IgD-negative memory B cell (primary cell): ENCODE measurements around the gene OR6C6. TPM values are rescaled to one million over a fixed set of nuclear protein-coding genes. Genes with fewer than 3 reads are reported as not detected.
"Not testable (repeated sequence)": the region's sequence is repeated elsewhere in the genome, so short reads cannot be mapped to it uniquely, and the experiment has no call there.

Experiments
- H3K27ac Mint-ChIP-seq, 3 donors: one replicate each; pipeline ENCODE4 v1.8.0; 2020 to 2022; ENCODE audit warnings: mild to moderate bottlenecking in 3 of 3, mixed read lengths in 3 of 3, moderate library complexity in 1 of 3
- H3K27me3 Mint-ChIP-seq: one replicate; pipeline ENCODE4 v1.8.0; 2021; ENCODE audit warnings: mixed read lengths
- H3K36me3 Mint-ChIP-seq: one replicate; pipeline ENCODE4 v1.8.0; 2020; ENCODE audit warnings: mild to moderate bottlenecking, mixed read lengths
- H3K4me1 Mint-ChIP-seq, 3 donors: one replicate each; pipeline ENCODE4 v1.8.0; 2020 to 2022; ENCODE audit warnings: mixed read lengths in 3 of 3, mild to moderate bottlenecking in 1 of 3
- H3K4me3 Mint-ChIP-seq, 4 donors: one replicate each; pipeline ENCODE4 v1.8.0; 2020 to 2022; ENCODE audit warnings: mild to moderate bottlenecking in 4 of 4, mixed read lengths in 4 of 4, moderate library complexity in 3 of 4
- H3K9me3 Mint-ChIP-seq, 3 donors: one replicate each; pipeline ENCODE4 v1.8.0; 2020 to 2021; ENCODE audit warnings: mixed read lengths in 3 of 3, mild to moderate bottlenecking in 1 of 3
- polyA plus RNA-seq: library from polyadenylated mRNA; unstranded; fragments of 300-500 nt; fragmentation: Illumina TruSeq; gene quantifications from one replicate; pipeline ENCODE4 v1.2.3, GENCODE V29; 2021

OR6C6 gene
- polyA plus RNA-seq = not detected

DNA sequence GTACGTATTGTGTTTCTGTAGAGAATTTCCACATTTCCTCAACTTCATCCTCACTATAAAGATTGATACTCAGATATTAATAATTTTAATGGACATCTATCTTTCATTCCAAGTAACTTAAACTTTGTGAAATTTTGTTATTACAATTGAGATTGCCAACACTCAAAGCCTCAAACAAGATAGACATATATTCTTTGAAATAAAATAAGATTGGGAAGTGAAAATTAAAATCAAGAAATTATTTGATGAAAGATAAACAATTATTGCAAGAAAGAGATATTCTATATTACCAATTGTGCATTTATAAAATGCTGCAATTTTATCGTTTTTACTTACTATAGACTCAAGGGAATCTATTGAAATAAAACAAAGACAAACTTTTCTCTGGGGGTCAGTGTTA, at the start of gene OR6C6:
TSS of gene OR6C6 (minus strand) at position 101 of the 400 bp plus-strand sequence. CDS start 1,337 bp downstream, outside the sequence.
- H3K4me3 Mint-ChIP-seq = no peak within 1 kb of the TSS
- H3K4me1 Mint-ChIP-seq = no peaks in the 10 kb centered on the region
- no peak within 1 kb of the TSS for H3K27ac Mint-ChIP-seq
- peaks cover 4% of the 10 kb centered on the region for H3K27me3 Mint-ChIP-seq
- peaks cover 0 to 2% (median 0%) of the 10 kb centered on the region in 3 donors for H3K9me3 Mint-ChIP-seq
- H3K36me3 Mint-ChIP-seq = no peaks in the 10 kb centered on the region

- Mint-ChIP-seq H3K9me3 (no peaks in the 10 kb centered on the region), H3K36me3 (no peaks in the 10 kb centered on the region), H3K27me3 (peaks cover 5% of the 10 kb centered on the region), H3K4me3 (no peak overlapping the region), H3K4me1 (no peaks in the 10 kb centered on the region), H3K27ac (no peak overlapping the region)
Observed at GRCh38 chr12:55336002-55336401, 39.6 kb upstream of the OR6C6 start.

DNA sequence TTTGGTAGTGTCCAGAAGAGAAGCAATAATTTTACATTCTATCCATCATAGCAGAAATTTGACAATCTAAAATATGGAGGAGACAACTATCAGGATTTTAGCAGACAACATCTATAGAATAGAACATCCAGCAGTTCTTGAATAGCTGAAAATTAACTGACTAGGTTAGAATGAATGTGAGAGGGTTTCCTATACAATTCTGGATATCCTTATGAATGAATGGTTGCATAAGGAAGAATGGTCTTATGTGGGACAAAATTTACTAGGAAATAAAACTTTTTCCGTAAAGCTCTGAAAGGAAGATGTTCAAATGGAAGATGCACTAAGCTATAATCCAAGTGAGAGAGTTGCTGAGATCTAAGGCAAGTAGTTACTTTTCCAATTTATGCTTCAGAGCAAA, 34.1 kb upstream of the OR6C6 start, which contains the start of gene OR6C3:
TSS of gene OR6C3 (plus strand) at position 301 of the 400 bp plus-strand sequence. CDS start 955 bp downstream, outside the sequence.
- H3K4me3 Mint-ChIP-seq = no peak within 1 kb of the TSS

GRCh38 chr12:55325801-55326200, 29.4 kb upstream of the OR6C6 start:
- H3K36me3 Mint-ChIP-seq, H3K9me3 Mint-ChIP-seq, H3K27me3 Mint-ChIP-seq, H3K4me1 Mint-ChIP-seq, H3K27ac Mint-ChIP-seq, H3K4me3 Mint-ChIP-seq: not testable (repeated sequence)

More for the DNA sequence above, 34.1 kb upstream of the OR6C6 start, which contains the start of gene OR6C3:
- Mint-ChIP-seq H3K27ac (no peak within 1 kb of the TSS), H3K4me1 (no peaks in the 10 kb centered on the region), H3K27me3 (peaks cover 5% of the 10 kb centered on the region), H3K36me3 (no peaks in the 10 kb centered on the region), H3K9me3 (no peaks in the 10 kb centered on the region)

- H3K9me3 Mint-ChIP-seq = peaks cover 0 to 4% (median under 1%) of the 10 kb centered on the region in 3 donors
- no peak overlapping the region for H3K27ac Mint-ChIP-seq
- H3K36me3 Mint-ChIP-seq = no peaks in the 10 kb centered on the region
- no peak overlapping the region for H3K4me3 Mint-ChIP-seq
- H3K27me3 Mint-ChIP-seq = peaks cover 2% of the 10 kb centered on the region
- H3K4me1 Mint-ChIP-seq = no peaks in the 10 kb centered on the region
Observed at GRCh38 chr12:55320201-55320600, 23.8 kb upstream of the OR6C6 start.

DNA sequence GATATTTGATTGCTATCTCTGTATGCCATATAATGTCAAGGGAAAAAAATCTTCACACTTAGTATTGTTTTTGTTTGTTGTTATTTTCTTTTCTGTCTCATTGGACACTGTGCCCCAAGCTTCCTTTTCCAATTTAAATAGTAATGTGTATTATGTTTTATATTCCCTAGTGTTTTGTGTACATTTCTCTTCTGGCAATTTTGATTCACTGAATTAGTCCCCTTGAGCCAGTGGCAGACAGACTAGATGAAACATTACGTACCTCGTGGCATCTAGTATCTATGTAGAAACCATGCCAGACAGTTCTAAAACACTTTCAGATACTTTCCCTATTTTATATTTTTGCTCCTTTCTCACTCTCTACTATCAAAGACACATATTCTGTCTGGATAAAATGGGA, 17.7 kb upstream of the OR6C6 start, which contains the start of gene OR6C1:
TSS of gene OR6C1 (plus strand) at position 301 of the 400 bp plus-strand sequence. CDS start 6,257 bp downstream, outside the sequence.
- H3K36me3 Mint-ChIP-seq = no peaks in the 10 kb centered on the region
- peaks cover 0 to 1% (median 0%) of the 10 kb centered on the region in 3 donors for H3K9me3 Mint-ChIP-seq
- no peak within 1 kb of the TSS for H3K27ac Mint-ChIP-seq
- H3K27me3 Mint-ChIP-seq = peaks cover under 1% of the 10 kb centered on the region
- H3K4me1 Mint-ChIP-seq = no peaks in the 10 kb centered on the region
- no peak within 1 kb of the TSS for H3K4me3 Mint-ChIP-seq

GRCh38 chr12:55289999-55290398, 6.4 kb downstream of the OR6C6 start:
- Mint-ChIP-seq H3K4me3 (no peak overlapping the region), H3K27ac (no peak overlapping the region), H3K36me3 (no peaks in the 10 kb centered on the region), H3K9me3 (no peaks in the 10 kb centered on the region), H3K4me1 (no peaks in the 10 kb centered on the region), H3K27me3 (peaks cover 3% of the 10 kb centered on the region)

GRCh38 chr12:55280991-55281390, 15.4 kb downstream of the OR6C6 start:
- no peaks in the 10 kb centered on the region for H3K36me3 Mint-ChIP-seq
- no peak overlapping the region for H3K4me3 Mint-ChIP-seq

DNA sequence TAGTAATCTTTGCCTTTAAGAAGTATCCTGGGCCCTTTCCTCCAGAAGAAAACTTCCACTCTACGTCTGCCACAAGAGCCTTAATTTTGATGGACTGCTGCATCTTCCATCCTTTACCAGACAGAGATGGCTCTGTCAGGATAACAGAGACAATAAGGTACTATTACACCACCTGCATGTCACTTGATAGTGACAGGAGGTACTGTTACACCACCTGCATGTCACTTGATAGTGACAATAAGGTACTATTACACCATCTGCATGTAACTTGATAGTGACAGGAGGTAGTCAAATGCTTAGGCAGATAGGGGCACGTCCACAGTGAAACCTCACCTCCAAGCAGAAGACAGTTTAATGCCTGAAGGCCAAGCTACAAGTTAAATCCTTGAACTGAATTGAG, 38.1 kb downstream of the OR6C6 start:
- Mint-ChIP-seq H3K9me3 (no peaks in the 10 kb centered on the region), H3K27ac (no peak overlapping the region), H3K36me3 (no peaks in the 10 kb centered on the region)

More at GRCh38 chr12:55280991-55281390, 15.4 kb downstream of the OR6C6 start:
- H3K9me3 Mint-ChIP-seq = peaks cover 0 to 10% (median 5%) of the 10 kb centered on the region in 3 donors
- H3K27me3 Mint-ChIP-seq = no peaks in the 10 kb centered on the region
- H3K4me1 Mint-ChIP-seq = no peaks in the 10 kb centered on the region
- H3K27ac Mint-ChIP-seq = no peak overlapping the region

DNA sequence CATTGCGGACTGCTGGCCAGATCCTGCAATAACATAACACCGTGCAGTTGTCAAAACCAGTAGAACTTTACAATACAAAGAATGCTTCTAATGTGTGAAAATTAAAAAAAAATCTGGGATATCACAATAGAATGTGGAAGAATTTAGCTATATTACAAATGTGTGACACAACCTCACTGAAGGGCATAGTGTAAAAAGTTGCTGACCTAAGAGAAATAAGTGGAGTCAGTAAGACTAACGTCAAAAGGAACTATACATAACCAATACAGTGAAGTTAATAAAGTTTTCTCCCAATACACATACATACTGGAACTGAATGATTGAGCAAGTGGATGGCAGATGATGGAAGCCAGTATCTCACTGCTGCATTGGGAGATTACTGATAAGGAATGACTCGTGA, 39.5 kb downstream of the OR6C6 start:
- H3K4me1 Mint-ChIP-seq = no peaks in the 10 kb centered on the region
- H3K27ac Mint-ChIP-seq = no peak overlapping the region
- H3K27me3 Mint-ChIP-seq = peaks cover 3% of the 10 kb centered on the region
- no peak overlapping the region for H3K4me3 Mint-ChIP-seq
- H3K36me3 Mint-ChIP-seq = no peaks in the 10 kb centered on the region
- H3K9me3 Mint-ChIP-seq = no peaks in the 10 kb centered on the region

More for the DNA sequence above, 38.1 kb downstream of the OR6C6 start:
- no peak overlapping the region for H3K4me3 Mint-ChIP-seq
- no peaks in the 10 kb centered on the region for H3K4me1 Mint-ChIP-seq
- H3K27me3 Mint-ChIP-seq = peaks cover 2% of the 10 kb centered on the region

- no peak overlapping the region for H3K4me3 Mint-ChIP-seq
- H3K27ac Mint-ChIP-seq = no peak overlapping the region
- no peaks in the 10 kb centered on the region for H3K36me3 Mint-ChIP-seq
- no peaks in the 10 kb centered on the region for H3K4me1 Mint-ChIP-seq
- H3K9me3 Mint-ChIP-seq = no peaks in the 10 kb centered on the region
- peaks cover 3% of the 10 kb centered on the region for H3K27me3 Mint-ChIP-seq
Observed at GRCh38 chr12:55253281-55253680, 43.1 kb downstream of the OR6C6 start.

DNA sequence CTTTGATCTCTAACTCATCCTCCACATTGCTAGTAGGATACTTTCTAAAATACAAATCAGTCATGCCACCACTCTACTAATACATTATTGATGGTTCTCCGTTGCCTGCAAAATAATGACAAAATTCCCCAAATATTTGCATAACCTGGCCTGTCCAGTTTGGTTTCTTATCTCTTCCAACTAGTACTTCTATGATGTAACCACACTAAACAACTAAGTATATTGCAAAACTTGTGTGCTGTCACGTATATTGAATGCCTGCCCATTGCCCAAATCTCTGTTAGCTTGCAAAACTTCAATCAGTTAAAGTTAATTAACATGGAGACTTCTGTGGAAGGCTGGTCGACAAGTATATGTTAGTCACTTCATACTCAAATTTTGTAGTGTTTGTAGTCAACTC, 45.4 kb downstream of the OR6C6 start:
- no peaks in the 10 kb centered on the region for H3K4me1 Mint-ChIP-seq
- no peak overlapping the region for H3K4me3 Mint-ChIP-seq
- H3K27ac Mint-ChIP-seq = no peak overlapping the region
- no peaks in the 10 kb centered on the region for H3K36me3 Mint-ChIP-seq
- H3K27me3 Mint-ChIP-seq = peaks cover 3% of the 10 kb centered on the region
- no peaks in the 10 kb centered on the region for H3K9me3 Mint-ChIP-seq

DNA sequence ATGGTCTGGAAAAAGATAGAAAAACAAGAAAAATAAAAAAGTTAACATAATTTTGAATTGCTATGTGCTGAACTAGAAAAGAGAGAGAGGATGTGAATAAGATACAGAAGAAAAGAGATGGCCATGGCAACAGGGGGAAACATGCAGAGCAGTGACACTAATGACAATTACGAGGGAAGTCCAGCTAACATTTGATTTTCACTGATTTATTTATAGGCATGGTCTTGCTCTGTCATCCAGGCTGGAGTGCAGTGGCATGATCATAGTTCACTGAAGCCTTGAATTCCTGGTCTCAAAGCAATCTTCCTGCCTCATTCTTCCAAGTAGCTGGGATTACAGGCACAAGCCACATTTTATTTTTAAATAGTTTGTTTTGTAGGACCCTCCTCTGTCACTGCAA, 50.2 kb downstream of the OR6C6 start:
- Mint-ChIP-seq H3K27ac (no peak overlapping the region), H3K4me1 (no peaks in the 10 kb centered on the region), H3K27me3 (peaks cover 2% of the 10 kb centered on the region), H3K9me3 (no peaks in the 10 kb centered on the region), H3K36me3 (no peaks in the 10 kb centered on the region), H3K4me3 (no peak overlapping the region)

DNA sequence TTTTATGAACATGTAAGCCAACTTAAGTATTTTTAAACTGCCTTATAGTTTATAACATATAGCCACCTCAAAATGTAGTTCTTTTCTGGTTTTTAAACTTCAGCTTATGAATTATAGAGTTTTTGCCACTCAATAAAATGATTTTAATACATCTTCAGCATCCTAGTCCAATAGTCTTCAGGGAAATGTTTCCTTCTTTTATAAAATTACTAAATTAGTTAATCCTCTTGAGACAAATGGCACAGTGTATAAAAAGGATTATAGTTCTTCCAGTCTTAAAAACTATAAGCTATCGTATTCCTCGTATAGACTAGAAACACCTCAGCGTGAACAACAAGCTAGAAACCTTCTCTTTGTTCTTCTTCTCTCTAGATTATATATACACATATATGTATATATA, 52.1 kb downstream of the OR6C6 start, which contains the start of gene OR6C74:
TSS of gene OR6C74 (plus strand) at position 301 of the 400 bp plus-strand sequence. CDS start 2,679 bp downstream, outside the sequence.
- no peak within 1 kb of the TSS for H3K27ac Mint-ChIP-seq
- H3K27me3 Mint-ChIP-seq = peaks cover 2% of the 10 kb centered on the region
- no peaks in the 10 kb centered on the region for H3K36me3 Mint-ChIP-seq
- H3K4me1 Mint-ChIP-seq = no peaks in the 10 kb centered on the region
- no peak within 1 kb of the TSS for H3K4me3 Mint-ChIP-seq
- H3K9me3 Mint-ChIP-seq = no peaks in the 10 kb centered on the region
